Activated T-cell treated with anti-CD3 and anti-CD28 coated beads for 4 hours (primary cell): ENCODE results near the gene PIP5KL1.

Experiments
- DNase-seq: peaks from one replicate; pipeline ENCODE4 v3.0.0-alpha.2; 2020

PIP5KL1 gene

DNA sequence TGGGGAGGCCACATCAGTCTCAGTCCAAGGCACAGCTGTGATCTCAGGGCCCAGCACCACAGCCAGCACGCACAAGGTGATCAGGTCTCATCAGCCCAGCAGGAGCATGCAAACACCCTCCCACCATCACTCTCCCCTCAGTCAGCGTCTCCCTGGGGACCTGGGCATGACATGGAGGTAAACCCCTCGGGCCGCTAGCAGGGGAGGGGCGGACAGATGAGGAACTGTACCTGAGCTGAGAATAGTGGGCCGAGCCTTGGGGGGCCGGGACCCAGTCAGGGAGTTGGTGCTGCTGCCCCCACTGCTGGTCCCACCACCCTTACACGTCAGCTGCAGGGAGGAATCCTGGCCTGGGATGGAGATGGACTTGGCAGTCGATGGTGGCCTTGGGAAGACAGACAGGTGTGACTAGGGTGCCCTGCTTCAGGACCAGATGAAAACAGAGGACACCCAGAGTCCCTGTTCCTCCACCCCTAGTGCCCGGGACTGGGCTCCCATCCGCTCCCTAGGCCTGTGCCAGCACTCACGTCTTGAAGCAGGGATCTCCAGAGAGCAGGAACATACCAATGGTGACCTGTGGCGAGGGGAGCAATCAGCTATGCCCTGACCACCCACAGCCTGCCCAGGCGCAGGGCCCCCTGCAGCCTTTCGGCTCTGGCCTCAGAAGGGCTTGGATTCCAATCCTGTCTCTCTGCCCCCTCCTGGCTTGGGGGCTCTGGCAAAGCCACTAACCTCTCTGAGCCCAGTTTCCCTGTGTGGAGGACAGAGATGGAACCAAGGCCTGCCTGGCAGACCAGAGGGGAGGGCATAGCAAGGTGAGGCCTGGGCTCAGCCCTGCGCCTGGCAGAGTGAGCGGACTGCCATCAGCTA lies 17.5 kb upstream of the PIP5KL1 start:
- DNase-seq, result no peak

DNA sequence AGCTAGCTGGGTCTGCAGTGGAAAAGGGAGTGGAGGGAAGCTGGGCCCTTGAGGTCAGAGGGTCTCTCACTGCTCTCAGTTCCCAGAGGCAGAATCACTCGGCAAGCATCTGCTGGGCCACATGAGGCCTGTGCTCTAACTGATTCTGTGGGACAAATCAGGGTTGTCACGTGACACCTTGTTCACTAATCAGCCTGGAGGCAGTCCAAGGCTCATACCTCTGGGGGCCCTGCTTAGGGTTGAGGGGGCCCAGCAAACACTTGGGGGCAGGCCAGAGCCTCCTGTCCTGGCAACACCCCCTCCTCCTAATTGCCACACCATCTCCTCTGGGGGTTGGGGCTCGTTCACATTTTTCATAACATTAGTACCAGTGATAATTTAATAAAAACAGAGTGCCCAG lies 16.2 kb upstream of the PIP5KL1 start:
- DNase-seq, result no peak

- DNase-seq, result no peak
Measured at GRCh38 chr9:127945942-127946341, 15.4 kb upstream of the PIP5KL1 start.

DNA sequence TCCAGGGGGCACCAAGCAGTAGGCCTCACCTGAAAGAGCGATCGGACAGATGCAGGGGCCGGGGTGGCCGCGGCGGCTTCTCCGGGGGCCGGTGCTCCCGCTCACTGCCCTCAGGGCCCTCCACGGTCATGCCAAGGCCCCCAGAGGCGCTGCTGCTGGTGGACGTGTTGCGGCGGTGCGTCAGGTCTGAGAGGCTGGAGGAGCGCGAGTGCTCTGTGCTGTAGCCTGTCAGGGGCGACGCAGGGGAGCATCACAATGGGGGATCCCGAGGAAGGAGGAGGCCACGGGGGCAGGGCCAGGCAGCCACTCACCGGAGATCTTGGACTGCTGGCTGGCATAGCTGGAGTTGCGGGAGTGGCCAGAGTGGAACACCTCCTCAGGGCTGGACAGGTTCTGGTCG lies 14.8 kb upstream of the PIP5KL1 start:
- DNase-seq, result no peak

- DNase-seq, result no peak
Measured at GRCh38 chr9:127944586-127945218, 14.1 kb upstream of the PIP5KL1 start.

DNA sequence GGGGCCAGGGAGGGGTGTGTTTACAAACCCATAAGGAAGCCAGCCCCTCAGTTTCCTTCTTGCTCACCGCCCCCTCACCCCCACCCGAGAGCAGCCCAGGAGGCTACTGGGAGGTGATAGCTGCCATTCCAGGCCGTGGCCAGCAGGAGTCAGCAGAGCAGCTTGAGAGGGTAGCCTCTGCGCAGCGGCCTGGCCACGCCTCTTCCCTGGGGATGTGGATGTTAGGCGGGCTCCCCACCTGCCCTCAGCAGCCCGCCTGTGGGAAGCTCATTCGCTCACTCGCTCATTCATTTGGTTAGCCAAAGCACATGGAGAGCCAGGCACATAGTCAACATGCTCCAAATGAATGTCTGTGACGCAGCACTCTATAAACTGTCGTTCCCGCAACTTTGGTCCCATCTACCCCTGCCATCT lies 13.2 kb upstream of the PIP5KL1 start:
- peak; percentile 70 for DNase-seq

DNA sequence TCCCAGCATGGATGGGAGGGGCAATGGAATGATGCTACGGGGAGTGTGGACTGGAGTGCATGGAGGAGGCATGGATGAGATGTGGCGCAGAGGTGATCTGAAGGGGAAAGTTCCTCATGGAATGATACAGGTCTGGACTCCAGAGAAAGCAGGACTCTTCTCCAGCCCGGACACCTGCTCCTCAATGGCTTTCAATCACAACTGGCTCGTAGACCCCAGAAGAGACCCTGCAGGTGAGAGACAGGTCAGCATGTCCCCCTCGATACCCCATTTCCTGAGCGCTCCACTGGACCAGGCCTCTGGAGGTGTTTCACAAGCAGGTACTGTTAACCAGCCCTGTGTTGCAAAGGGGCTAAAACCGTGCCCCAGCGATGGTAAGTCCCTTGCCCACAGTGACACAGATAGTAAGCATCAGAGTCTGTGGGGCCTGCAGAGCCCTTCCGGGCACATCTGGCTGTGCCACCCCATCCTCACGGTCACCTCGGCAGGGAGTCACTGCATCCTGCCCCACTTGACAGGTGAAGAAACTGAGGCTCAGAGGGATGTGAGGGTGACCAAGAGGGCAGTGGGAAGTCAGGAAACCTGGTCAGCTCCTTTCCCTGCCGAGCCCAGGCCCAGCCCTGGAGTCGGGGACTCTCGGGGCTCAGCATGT lies 12.6 kb upstream of the PIP5KL1 start:
- no peak for DNase-seq

DNA sequence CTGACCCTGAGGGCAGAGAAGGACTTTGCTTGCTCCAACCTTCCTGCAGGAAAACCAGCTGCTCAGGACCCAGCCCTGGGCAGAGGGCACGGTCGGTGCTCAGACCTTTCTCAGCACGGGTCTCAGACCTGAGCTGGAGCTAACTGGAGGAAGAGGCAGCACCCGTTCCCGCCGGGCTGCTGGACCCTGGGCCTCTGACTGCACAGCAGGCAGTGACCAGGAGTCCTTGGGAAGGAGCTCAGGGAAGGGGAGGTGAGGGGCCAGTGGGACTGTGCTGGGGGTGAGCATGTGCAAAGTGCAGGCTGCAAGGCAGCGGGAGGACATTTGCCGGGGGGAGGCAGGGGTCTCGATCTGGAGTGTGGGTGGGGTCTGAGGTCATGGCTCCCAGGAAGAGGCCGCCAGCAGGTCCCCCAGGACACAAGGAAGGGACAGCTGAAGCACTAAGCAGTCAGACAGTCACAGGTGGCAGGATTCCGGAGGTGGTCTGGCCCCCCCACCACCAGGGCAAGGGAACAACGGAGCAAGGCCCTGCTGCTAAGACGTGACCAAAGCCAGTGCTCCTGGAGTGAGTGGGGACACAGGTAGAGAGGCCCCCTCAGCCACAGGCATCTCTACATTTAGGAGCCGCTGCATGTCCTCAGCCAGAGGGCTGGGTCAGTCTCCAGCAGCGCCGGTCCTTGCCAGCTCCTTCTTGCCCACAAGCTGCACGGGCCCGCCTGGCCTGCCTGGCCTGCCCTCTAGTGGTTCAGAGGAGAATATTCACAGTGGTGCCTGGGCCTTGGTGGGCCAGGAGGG lies 11.8 kb upstream of the PIP5KL1 start:
- DNase-seq, result no peak

GRCh38 chr9:127941961-127942215 lies 11.3 kb upstream of the PIP5KL1 start:
- no peak for DNase-seq

DNA sequence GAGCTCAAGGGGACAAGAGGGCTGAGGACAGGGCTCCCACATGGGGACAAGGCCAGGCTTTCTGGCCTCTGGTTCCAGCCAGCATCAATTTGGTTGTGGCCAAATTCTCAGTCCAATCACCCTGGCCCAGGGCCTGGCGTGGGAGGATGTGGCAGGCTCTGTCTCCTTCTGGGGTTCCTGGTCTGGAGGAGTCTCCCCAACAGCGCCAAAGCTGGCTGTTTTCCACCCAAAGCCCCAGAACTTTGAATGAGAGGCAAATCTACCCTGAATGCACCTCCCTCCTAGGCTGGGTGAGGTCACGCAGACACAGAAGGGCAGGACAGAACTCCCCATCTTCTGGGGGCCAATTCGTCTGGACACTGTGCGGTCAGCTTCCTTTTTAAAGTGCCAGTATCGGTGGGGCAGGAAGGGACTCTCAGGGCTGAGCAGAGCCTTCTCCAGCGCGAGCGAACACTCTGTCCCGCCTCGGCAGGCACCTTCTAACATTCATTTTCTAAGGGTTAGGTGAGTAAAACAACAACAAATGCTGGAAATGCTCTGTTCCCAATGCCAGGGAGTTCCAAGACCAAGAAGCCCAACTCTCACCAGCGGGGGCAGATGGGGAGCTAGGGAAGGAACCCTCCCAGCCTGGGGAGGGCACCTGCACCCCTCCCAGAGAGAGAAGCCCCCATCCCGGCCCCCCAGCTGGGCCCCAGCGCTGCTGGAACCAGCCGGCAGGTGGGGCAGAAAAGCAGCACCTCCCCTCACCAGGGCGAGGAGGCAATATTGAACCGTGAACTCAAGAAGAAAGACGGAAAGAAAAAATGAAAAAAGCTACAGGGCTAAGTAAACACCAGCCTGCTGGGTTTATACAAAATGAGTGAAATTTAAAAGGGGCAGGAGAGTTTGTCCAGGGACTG lies 10.7 kb upstream of the PIP5KL1 start:
- DNase-seq, result no peak

DNA sequence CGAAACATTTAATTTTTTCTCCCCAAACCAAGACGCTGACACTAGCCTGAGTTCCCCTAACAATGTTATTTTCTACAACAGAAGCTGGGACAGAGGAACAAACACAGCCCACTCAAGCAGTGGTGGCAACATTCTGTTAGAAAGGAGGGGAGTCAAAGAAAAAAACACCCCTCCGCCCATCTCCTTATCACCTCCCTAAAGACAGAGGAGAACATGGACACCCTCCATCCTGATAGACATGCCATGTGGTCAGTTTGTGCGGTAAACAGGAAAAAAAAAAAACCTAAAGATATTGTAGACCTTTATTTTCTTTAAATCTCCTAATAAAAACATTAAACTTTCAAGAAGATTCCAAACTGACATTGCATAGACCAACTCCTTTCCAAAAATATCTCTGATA lies 10.0 kb upstream of the PIP5KL1 start:
- DNase-seq, result no peak

DNA sequence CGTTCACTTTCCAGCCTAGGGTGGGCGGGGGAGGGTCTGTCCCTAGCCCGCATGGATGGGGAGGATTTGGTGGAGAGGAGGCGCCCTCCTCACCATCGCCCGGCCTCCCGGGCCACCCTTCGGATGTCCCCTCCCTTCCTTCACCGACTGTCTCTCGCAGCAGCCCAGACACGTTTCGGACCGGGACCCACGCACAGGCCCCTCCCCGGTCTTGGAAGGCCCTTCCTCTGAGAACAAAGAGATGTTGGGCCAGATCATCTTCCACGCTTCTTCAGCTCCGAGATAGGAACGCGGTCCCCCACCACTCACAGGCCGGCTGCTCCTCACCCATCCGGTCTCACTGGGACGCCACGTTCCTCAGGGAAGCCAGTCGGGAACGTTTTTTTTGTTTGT lies 7.7 kb upstream of the PIP5KL1 start:
- DNase-seq, result no peak

GRCh38 chr9:127937388-127938297 lies 7.1 kb upstream of the PIP5KL1 start, which contains the start of gene DPM2:
Gene DPM2, minus strand, starts transcription at chr9:127937854. Its CDS starts 34 bp downstream, at chr9:127937820.
- peak; percentile 73 for DNase-seq

DNA sequence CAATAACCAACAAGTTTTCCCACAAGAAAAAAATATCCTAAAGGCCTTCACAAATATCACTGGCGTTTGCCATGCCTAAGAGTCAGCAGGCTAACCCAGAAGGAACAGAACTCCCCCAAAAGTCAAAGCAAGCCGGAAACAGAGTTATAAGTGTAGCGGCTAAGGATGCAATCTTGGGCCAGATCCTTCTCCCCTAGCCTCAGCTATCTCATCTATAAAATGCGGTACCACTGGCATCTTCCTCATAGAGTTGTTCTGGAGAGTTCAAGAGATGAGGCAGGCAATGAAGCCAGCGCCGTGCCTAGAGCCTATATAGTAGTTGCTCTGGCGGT lies 6.4 kb upstream of the PIP5KL1 start:
- no peak for DNase-seq

DNA sequence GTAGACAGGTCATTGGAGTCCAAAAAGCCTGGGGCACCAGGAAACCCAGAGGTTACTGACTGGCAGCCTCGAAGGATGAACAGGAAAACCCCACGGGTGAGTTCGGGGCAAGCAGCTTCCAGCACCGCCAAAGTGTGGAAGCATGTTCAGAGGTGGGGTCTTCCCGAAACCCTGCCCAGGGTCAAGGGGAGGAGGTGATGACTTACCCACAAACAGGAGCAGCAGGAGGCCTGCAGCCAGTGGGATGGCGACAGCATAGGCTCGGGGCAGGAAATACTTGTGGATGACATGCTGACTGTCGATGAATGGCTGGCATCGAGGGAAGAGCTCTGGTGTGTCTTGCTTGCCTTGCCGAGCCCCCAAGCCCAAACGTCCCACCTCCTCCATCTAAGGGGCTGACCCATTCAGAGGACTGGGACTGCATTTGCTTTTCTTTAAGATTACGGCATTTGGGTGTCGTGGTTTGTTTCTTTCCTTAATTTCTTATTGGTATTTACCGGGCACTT lies 5.8 kb upstream of the PIP5KL1 start:
- no peak for DNase-seq

DNA sequence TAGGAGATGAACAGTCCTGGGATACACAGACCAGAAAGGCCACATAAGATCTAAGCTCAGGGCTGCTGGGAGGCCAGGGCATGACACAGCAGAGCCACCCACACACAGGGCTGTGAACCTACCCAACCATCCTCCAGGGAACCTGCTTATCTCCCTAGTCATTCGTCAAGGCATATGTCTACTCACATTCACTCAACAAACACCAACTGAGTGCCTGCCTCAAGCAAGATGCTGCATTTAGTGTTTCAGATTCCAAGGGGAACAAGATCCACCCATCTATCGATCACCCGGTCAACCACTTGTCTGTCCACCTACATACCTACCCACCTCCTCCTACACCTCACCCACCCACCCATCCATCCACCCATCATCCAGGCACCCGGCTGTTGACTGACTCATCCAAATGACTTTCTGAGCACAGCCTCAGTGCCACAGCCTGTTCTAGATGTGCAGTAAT lies 5.2 kb upstream of the PIP5KL1 start:
- DNase-seq, result no peak

DNA sequence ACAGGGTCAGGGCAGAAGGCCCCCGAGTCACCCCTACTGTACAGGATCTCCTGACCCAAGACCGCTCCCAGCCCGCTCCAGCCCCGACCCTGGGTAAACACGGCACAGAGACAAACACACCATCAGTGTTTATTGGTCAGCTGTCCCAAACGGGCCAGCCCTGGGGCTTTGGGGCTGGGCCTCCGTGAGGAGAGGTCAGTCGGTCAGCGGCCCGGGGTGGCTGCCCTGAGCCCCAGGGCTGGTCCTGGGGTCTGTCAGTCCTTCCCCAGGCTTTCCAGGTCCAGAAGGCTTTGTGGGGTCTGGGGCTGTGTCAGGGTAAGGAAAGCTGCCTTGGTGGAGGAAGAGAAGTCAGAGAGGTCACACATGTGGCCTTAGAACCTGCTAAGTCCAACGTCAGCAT lies 4.4 kb upstream of the PIP5KL1 start:
- no peak for DNase-seq

DNA sequence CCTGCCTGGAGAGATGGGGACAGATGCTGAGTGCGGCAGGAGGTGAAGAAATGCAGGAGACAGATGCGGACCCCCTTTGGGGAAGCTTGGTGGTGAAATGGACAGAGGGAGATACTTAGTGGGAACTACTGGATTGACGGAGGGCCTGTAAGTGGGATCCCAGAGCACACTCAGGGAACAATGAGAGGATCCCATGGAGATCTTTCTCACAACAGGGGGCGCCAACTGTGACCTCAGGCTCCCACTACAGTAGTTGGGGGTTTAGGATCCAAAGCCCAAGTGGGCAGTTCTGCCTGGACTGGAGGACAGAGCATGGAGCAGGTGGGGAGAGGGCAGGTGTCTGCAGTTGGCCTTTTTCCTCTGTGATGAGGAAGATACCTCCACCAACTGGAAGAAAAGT lies 3.7 kb upstream of the PIP5KL1 start:
- no peak for DNase-seq

GRCh38 chr9:127931092-127931881 lies 710 bp upstream of the PIP5KL1 start:
- DNase-seq, result no peak

DNA sequence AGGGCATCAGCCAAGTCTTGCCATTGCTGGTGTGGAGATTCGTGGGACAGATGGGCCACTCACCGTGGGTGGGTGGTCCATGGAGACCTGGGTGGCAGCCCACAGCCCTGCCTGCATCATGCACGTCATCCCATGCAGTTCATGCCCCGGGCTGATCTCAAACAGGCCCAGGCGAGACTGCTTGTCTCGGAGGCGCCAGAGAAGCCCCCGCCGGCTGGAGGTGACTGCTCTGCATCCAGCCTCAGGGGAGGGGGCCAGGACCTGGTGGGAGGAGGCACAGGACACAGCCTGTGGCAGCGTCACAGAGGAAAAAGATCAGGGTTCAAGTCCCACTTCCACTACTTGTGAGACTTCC lies 975 bp downstream of the PIP5KL1 start:
- DNase-seq, result no peak
